LNCAP (cell line): ENCODE data around the gene CEP19.

Source experiments
- CTCF ChIP-seq: fragments of 450-650 bp; IDR thresholded peaks from 2 replicates; pipeline ENCODE4 v1.5.1; 2017; ENCODE audit warnings: mild to moderate bottlenecking

CEP19 gene

GRCh38 chr3:196711838-196712513, at the start of gene CEP19, which contains the start of gene PIGX:
Gene CEP19 (minus strand): TSS chr3:196712250. CDS start chr3:196708657, 3,593 bp downstream.
Gene PIGX (plus strand): TSS chr3:196712377.
- no peak for TF ChIP-seq CTCF

- no peak for TF ChIP-seq CTCF
Measured at GRCh38 chr3:196757876-196758739, 46.1 kb upstream of the CEP19 start.

GRCh38 chr3:196756732-196757131, 44.7 kb upstream of the CEP19 start:
- TF ChIP-seq CTCF: no peak

GRCh38 chr3:196754091-196754981, 42.3 kb upstream of the CEP19 start:
- TF ChIP-seq CTCF: no peak

- no peak for TF ChIP-seq CTCF
Measured at GRCh38 chr3:196753201-196753600, 41.2 kb upstream of the CEP19 start.

- no peak for TF ChIP-seq CTCF
Measured at GRCh38 chr3:196749125-196749524, 37.1 kb upstream of the CEP19 start.

- no peak for TF ChIP-seq CTCF
Measured at GRCh38 chr3:196741249-196741889, 29.3 kb upstream of the CEP19 start.
